Right renal cortex interstitium (tissue), 3 donors: ENCODE data around the gene SSR1. TPM values are rescaled to one million over a fixed set of nuclear protein-coding genes. Genes with fewer than 3 reads are reported as not detected.

Experiments
- DNase-seq, 3 donors: peaks; one replicate each; pipeline ENCODE4 v3.0.0-alpha.2; 2013; ENCODE audit warnings: low read depth in 3 of 3, low spot score in 2 of 3
- polyA plus RNA-seq, 3 donors: library from polyadenylated mRNA; unstranded; fragments of 120-200 nt; gene quantifications; one replicate each; pipeline ENCODE4 v1.2.1, GENCODE V29; 2013; ENCODE audit not compliant: insufficient read length in 3 of 3

The SSR1 gene
- polyA plus RNA-seq, 3 donors: 129 to 141 (median 141) TPM

DNA sequence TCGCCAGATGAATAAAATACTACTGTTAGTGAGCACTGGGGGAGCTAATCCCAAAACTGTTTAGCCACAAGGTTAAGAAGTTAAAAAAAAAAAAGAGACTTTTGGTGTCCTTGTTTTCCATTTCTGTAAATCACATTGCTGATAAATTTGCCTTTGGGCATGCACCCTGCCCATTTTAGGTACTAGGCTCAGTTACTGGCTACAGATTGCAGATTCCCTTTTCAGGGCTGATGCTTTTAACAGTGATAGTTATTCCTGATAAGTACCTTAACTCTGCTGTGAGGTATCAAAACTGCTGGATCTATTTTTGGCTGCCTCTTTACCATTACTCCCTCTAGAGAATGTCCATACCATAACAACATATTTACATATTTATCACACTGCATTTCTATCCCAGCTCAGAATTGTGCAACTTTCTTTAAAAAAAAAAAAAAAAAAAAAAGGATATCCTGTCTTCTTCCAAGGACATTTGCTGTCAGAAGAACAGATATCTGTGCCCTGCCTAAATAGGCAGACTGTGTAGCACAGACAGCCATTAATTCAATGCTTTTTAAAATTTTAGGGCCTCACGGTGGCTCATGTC lies 94.5 kb downstream of the SSR1 start:
- no peak for DNase-seq

Other genes with a start within 250 kb of the SSR1 start
- gene RREB1, start 205.2 kb downstream of the SSR1 start, polyA plus RNA-seq: 10 to 100 TPM; 17.5 to 19.8 (median 19.3) TPM
- under 1 TPM in 2 of 3 donors, not detected in 1; 0.07 to 0.24 TPM for gene CAGE1, start 76.5 kb upstream of the SSR1 start, polyA plus RNA-seq
- 10 to 100 TPM; 30.1 to 34.8 (median 31.7) TPM for gene RIOK1, start 76.6 kb upstream of the SSR1 start, polyA plus RNA-seq
- gene DSP, start 228.5 kb upstream of the SSR1 start, polyA plus RNA-seq: 10 to 100 TPM; 64.8 to 88.6 (median 85.6) TPM